Daoy (cell line): ENCODE results near the gene PPP1R1C. TPM values are rescaled to one million over a fixed set of nuclear protein-coding genes. Genes with fewer than 3 reads are reported as not detected.

Experiments used
- total RNA-seq: library from RNA; depleted of rRNA; stranded (reverse); fragments of >200 nt; shearing (Covaris generic); gene quantifications from 2 replicates; pipeline ENCODE4 v1.2.3, GENCODE V29; 2014; rRNA removed

The PPP1R1C gene
- total RNA-seq, 1 experiment from 2014 or later, result 1.7 TPM

Other genes with a start within 250 kb of the PPP1R1C start
- gene ITPRID2, start 94.1 kb upstream of the PPP1R1C start, total RNA-seq, result 76.5 and 93.2 TPM in 2 replicates